UCSD-AML1 (cell line): ENCODE data around the gene STX8.
"Not testable (repeated sequence)": the region's sequence is repeated elsewhere in the genome, so short reads cannot be mapped to it uniquely, and the experiment has no call there.

Experiments used
- DNase-seq: peaks from one replicate; lab custom pipeline; 2025; ENCODE audit not compliant: unreplicated experiment; lab: John Stamatoyannopoulos, UW

Gene STX8

GRCh38 chr17:9271989-9272388 is 303.6 kb downstream of the STX8 start:
- DNase-seq = no peak

- DNase-seq = no peak
These were observed 304.7 kb downstream of the STX8 start for GRCh38 chr17:9270921-9271320.

- DNase-seq = no peak
These were observed 306.1 kb downstream of the STX8 start for GRCh38 chr17:9269350-9270035.

- DNase-seq = no peak
These were observed 307.1 kb downstream of the STX8 start for GRCh38 chr17:9268546-9268945.

GRCh38 chr17:9266697-9267117 is 308.9 kb downstream of the STX8 start:
- no peak for DNase-seq

- no peak for DNase-seq
These were observed 309.5 kb downstream of the STX8 start for GRCh38 chr17:9266031-9266680.

- no peak for DNase-seq
These were observed 314.3 kb downstream of the STX8 start for GRCh38 chr17:9261081-9262012.

- DNase-seq = no peak
These were observed 316.2 kb downstream of the STX8 start for GRCh38 chr17:9259419-9259818.

- DNase-seq = no peak
These were observed 317.3 kb downstream of the STX8 start for GRCh38 chr17:9258115-9259015.

GRCh38 chr17:9257630-9257965 is 318.0 kb downstream of the STX8 start:
- not testable (repeated sequence) for DNase-seq

- DNase-seq = peak; percentile 24
These were observed 318.6 kb downstream of the STX8 start for GRCh38 chr17:9256751-9257629.

- no peak for DNase-seq
These were observed 319.3 kb downstream of the STX8 start for GRCh38 chr17:9256361-9256750.

- DNase-seq = no peak
These were observed 319.8 kb downstream of the STX8 start for GRCh38 chr17:9255833-9256232.

GRCh38 chr17:9254841-9255240 is 320.8 kb downstream of the STX8 start:
- no peak for DNase-seq

GRCh38 chr17:9253308-9253707 is 322.3 kb downstream of the STX8 start:
- DNase-seq = no peak

GRCh38 chr17:9251273-9251672 is 324.3 kb downstream of the STX8 start:
- DNase-seq = no peak

- no peak for DNase-seq
These were observed 326.2 kb downstream of the STX8 start for GRCh38 chr17:9249245-9249953.

GRCh38 chr17:9247401-9247938 is 328.1 kb downstream of the STX8 start:
- DNase-seq = no peak
